GM21529 (cell line): ENCODE measurements around the gene MAPKAPK2.

Source experiments
- ATAC-seq: cut with Tn5 transposase; IDR thresholded peaks from one replicate; pipeline ENCODE4 v1.9.1; 2021; ENCODE audit not compliant: unreplicated experiment

Gene MAPKAPK2

DNA sequence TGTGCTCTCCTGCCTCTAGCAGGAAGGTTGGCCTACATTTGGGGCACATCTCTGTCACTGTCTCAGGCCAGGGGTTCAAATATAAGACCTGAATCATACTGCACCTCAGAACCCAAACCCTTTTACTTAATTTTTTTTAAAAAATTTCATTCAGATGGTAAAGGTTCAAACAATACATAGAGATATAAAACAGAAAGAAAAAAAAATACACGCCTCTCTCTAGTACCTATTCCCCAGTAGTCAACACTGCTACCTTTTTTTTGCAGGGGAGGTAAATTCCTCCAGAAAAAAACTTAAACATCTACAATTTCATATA lies 32.9 kb downstream of the MAPKAPK2 start:
- no peak for ATAC-seq

DNA sequence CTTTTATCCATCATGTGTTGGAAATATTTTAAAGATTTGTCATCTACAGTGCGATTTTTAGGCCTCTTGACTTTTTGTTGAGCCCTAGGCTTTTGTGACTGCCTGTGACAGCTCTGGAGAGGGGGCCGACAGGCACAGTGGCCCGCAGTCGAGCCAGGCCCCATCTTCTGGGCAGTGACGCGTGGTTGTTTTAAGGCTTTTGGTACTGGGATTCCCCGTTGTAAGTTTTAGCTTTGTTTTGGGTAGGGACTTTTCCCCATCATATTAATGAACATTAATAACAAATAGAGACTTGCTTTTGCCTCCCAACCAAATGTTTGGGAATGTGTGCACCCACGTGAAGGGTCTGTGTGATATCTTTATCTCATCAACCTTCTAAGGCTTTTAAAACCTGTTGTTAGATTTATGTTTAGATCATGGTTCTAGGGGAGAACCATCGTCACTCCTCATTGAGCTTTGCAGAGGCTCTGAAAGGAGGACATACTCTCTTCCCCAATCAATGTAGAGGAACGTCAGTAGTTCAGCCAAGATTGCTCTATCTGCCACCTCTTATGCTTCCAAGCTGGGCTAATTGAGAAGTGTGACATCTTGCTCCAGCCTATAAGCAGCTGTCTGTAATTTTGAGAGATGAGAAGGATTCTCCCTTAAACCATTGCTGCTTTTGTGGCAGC lies 34.6 kb downstream of the MAPKAPK2 start:
- no peak for ATAC-seq

DNA sequence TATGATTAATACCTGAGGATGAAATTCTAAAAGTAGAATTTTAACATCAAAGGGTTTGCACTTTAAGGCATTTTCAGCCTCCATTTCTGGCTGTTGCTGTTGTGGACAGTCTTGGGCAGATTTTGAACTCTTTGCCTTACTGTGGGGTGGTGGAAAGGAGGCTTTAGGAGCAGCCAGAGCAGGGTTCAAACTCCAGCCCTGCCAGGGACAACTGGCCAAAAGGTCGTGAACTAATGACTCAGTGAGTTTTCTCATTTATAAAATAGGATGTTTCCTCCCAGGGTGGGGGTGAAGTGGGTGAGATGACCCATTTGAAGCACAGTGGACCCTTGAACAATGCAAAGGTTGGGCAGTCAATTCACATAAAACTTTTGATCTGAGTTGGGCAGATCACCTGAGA lies 36.7 kb downstream of the MAPKAPK2 start:
- no peak for ATAC-seq

DNA sequence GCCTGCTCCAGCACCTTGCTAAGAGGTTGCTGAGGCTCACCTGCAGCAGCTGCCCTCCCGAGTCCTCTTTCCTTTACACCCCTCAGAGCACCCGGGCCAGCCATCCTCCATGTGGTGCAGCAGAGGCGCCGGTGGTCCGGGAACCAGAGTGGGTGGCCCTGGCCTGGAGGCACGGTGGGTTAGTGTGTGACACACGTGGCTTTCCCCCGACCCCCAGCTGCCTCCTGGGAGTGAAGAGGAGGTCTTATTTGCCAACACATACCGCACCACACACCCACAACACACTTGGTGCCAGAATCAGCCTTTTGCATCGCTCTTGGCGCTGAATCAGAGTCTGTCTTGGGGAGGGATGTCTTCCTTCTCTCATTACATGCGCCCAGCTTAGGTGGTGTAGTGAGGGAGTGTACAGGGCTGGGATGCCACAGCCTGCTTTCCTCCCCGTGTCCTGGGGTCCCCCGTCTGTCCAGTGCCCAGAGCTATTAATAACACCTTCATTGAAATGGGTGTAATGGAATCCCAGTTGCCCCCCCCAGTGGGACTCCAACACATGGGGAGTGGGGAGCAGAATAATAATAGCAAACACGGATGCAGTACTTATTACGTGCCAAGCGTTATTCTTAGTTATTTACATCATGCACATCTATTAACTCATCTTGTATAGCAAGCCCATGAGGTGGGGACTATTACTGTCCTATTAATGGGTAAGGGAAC lies 38.2 kb downstream of the MAPKAPK2 start:
- no peak for ATAC-seq

DNA sequence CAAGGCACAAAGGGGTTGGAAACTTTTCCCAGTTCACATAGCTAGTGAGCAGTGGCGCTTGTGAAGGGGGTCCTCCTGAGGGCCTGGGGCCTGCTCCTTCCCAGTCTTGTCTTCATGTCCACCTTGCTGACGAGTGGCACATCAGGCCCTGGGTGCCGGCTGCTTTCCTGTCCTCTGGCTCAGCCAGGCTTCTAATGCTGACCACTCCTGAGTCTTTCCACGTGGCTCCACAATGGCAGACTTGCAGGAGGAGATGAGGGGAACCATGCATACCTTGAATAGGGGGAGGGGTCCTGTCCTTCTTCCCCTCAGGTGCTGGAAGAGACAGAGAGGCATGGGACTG lies 38.7 kb downstream of the MAPKAPK2 start:
- ATAC-seq = no peak

DNA sequence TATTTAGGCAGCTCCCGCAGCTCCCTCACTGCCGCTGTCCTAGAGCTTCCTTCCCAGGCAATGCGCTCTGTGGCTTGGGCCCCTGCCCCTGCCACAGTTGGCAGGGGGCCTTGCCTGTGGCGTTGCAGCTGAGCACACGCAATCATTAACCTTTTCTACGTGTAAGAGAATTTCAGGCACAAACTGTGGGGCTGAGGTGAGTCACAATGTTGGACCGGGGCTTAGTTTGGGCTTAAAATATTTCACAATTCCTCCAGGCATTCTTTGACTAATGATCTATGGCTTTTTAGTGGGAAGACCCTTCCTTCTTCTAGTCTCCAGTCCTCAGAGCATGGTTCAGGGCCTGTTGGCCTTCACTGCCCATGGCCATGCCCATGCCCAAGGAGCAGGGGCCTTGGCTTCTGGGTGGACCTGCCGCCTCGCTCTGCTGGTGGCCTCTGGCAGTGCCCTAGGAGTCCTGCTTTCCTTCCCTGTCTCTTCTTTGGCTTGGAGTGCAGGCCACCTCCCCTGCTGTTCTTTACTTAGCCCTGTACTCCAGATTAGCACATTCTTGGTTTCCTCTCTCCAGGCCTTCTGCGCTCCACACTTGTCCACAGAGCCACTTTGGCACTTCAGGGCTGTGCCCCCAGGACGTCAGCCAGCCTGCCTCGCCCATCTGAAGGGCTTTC lies 39.2 kb downstream of the MAPKAPK2 start:
- ATAC-seq = no peak

DNA sequence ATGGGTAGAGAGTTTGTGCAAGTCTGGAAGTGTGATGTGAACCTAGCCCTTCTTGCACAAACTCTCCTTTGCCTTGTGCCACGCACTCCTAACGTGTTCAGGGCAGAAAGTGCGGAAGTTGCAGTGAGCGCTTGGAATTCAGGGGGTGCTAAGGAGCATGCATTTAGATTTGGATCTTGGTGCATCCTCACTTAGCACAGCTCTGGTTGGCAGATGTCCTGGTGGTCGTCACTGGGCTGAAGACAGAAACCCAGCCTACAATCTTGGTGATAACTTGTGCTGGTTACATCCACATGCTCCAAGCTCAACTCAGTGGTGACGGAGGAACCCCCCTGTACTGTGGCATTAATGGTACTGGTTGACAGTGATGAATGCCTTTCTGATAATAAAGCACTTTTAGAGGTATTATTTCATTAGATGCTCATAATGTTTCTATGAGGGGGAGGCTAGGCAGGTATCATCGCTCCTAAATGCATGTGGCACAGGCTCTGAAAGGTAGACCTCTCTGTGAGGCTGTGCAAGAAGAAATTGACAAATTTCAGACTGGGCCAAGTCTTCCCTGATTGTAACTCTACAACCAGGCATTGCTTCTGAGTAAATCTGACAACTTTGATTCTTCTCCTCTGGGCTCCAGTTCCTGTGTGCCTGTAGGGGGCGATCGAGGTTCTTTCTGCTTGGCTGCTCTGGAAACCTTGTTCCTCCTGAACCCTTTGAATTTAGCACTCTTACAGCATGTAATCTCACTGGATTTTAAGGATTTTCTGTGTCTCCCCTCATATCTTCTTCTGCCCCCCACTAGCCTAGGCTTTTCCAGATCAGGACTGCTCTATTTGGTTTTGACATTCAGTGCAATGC lies 40.6 kb downstream of the MAPKAPK2 start:
- ATAC-seq = no peak

DNA sequence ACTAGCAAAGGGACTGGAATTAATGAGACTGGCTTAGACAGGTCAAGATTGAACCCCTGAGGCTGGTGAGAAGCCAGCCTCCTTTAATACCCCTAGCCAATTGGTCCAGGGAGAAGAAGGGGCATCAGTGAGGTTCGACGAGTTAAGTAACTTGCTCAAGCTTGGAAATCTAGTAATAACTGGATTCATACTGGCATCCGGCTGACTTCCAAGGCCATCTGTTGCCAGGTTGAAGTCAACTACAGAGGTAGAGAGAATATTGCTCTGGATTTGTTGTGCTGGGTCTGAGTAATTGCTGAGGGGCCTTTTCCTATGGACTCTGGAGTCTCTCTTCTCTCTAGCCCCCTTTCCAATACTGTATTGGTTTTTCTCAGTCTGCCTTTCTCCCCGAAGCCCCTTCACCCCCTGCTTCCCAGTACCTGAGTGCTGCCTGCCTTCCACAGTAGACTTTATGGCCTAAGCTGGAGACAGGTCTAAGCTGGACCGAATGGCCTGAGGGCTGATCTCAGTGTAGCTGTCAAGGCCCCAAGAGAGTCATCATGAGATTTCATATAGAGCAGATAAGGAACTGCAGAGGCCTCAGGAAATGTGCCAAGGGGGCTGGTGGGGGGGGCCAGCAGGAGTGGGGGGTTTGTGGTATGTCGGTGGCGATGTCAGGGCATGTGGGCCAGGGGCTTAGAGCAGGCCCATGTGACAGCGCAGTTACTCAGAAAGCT lies 43.4 kb downstream of the MAPKAPK2 start:
- ATAC-seq = no peak

DNA sequence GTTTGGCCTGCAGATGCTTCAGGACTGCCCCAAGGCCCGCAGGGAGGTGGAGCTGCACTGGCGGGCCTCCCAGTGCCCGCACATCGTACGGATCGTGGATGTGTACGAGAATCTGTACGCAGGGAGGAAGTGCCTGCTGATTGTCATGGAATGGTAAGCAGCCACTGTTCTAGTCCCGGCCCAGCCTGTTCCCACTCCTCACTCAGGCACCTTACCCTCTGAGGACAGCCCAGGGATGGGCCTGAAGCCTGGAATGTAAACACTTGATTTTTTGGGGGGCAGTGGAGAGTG lies 43.9 kb downstream of the MAPKAPK2 start:
- no peak for ATAC-seq

DNA sequence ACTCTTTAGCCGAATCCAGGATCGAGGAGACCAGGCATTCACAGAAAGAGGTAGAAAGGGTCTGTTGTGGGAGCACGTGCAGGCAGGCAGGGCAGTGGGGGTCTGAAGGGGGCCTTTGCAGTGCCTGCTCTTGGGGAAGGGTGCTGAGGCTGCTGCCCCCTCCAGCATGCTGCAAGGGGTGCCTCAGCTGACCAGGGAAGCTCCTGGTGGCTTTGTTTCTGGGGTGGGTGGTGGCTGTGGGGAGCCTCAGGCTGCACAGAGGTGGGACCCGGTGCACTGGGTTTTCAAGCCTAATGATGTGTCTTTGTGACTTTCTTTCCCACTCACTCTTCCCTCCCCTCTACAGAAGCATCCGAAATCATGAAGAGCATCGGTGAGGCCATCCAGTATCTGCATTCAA lies 44.3 kb downstream of the MAPKAPK2 start:
- no peak for ATAC-seq

DNA sequence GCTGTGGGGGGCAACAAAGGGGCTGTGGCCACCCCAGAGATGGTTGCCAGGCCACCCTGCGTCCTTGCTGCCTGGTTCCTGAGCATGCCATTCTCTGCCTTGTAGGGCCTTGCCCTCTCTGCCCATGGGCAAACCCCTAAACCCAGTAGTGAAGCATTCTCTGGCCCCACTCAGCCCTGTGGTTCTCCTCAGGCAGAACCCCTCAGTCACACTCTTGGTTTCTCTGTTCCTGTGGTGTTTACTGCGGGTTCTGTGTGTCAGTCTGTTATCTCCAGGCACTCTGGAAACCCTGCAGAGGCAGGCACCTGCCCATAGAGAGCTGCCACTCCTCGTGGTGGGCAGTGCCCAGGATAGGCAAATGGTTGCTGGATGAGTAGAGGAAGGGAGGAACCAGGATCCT lies 44.8 kb downstream of the MAPKAPK2 start:
- no peak for ATAC-seq

DNA sequence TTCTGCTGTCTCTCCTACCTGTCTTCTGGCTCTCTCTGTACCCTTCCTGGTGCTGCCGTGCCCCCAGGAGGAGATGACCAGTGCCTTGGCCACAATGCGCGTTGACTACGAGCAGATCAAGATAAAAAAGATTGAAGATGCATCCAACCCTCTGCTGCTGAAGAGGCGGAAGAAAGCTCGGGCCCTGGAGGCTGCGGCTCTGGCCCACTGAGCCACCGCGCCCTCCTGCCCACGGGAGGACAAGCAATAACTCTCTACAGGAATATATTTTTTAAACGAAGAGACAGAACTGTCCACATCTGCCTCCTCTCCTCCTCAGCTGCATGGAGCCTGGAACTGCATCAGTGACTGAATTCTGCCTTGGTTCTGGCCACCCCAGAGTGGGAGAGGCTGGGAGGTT lies 47.8 kb downstream of the MAPKAPK2 start:
- ATAC-seq = no peak

DNA sequence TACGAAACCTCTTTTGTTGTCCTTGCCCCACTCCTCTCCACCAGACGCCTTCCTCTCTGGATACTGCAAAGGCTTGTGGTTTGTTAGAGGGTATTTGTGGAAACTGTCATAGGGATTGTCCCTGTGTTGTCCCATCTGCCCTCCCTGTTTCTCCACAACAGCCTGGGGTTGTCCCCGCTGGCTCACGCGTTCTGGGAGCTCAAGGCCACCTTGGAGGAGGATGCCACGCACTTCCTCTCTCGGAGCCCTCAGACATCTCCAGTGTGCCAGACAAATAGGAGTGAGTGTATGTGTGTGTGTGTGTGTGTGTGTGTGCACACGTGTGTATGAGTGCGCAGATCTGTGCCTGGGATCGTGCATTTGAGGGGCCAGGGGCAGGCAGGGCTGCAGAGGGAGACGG lies 48.3 kb downstream of the MAPKAPK2 start:
- ATAC-seq = no peak

DNA sequence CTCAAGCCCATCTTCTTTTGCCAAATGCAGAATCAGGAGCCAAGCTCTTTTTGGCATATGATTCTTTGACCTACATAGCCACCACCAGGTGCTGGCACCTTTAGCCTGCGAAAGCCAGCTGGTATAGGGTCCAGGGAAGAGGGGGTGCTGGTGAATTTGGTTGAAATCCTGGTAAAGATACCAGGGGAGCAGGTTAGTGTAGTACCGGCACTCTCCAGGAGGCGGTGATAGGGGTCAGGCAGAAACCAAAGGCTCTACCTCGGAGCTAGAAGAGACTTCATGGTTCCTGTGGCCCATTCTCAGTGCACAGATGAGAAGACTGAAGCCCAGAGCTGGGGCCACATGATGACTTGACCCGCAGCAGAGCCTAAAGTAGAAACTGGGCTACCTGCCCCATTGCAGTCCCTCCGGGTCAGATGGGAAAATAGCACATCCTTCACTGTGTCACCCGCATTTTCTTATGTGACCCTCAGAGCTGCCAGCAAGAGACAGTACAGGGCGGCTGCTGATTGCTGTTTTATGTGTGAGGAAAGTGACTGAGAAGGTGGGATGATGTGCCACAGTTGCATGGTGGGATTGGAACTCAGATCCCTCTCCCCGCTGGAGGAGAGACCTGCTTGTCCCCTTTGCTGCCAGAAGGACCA lies 49.9 kb downstream of the MAPKAPK2 start:
- no peak for ATAC-seq

DNA sequence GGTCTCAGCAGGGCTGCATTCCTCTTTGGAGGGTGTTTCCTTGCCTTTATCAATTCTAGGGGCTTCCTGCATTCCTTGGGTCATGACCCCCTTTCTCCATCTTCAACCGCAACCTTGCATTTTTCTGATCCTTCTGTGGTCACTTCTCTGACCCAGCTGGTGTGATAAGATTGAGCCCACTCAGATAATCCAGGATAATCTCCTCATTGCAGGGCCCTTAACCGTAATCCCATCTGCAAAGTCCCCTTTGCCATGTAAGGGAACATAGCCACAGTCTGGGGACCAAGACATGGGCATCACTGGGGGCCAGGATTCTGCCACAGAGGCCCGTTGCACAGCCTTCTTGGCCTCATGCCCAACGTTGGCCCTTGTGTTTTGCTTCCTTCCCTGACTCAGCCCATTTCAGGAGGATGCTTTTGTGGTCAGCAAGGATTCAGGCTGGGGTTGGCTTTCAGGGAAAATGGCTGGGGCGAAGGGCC lies 50.9 kb downstream of the MAPKAPK2 start:
- ATAC-seq = no peak

DNA sequence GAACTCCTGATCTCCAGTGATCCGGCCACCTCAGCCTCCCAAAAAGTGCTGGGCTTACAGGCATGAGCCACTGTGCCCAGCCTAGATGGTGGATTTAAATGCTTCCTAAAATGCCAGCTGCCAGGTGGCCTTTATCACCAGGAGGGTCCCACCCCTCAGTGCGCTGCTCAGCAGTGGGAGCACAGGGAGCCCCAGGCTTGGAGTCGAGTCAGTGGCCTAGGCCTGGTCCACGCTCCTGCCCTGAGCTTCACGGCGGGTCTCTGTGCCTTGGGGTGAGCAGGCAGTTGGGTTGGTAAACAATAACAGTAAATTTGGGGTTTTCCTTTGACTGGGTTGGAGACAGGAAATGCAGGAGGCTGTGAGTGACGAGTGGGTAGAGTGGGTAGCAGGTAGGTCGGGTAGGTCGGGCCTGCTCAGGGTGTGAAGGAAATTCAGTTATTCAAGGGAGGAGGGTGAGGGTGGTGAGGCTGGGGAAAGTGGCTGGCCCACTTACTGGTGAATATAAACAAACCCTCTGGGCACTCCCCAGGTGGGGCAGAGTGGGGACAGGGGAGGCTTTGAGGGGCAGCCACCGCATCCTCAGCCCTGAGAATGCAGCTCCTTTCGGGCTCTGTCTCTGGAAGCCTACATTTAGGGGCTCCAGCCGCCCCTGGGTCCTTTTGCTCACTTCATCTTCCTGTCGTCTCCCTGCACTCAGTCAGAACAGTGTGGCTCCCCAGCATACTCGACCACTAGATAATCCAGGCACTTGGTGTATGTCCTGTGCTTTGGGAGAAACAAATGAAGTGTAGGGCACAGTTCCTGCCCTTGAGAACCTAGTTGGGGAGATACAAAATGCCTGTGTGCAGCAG lies 52.4 kb downstream of the MAPKAPK2 start:
- ATAC-seq = no peak

DNA sequence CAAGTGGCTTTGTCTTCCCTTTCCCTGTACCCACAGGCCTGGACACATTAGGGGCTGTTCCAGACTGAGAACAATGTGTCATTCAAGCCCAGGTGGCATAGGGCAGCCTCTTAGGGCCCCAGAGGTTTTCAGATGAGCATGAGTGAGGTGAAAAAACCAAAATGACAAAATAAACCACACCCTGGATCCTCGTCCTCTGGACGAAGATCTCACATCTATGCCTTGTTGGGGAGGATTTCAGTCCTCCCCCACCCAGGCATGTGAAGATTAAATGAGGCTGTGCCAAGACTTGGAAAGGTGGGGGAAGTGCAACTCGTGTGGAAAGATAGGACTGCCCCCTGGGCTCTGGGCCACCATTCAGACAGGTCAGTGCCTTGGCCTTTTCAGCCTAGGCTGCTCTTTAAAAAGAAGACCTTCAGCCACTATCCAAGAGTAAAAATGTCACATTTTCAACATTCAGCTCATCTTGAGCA lies 53.1 kb downstream of the MAPKAPK2 start:
- no peak for ATAC-seq

DNA sequence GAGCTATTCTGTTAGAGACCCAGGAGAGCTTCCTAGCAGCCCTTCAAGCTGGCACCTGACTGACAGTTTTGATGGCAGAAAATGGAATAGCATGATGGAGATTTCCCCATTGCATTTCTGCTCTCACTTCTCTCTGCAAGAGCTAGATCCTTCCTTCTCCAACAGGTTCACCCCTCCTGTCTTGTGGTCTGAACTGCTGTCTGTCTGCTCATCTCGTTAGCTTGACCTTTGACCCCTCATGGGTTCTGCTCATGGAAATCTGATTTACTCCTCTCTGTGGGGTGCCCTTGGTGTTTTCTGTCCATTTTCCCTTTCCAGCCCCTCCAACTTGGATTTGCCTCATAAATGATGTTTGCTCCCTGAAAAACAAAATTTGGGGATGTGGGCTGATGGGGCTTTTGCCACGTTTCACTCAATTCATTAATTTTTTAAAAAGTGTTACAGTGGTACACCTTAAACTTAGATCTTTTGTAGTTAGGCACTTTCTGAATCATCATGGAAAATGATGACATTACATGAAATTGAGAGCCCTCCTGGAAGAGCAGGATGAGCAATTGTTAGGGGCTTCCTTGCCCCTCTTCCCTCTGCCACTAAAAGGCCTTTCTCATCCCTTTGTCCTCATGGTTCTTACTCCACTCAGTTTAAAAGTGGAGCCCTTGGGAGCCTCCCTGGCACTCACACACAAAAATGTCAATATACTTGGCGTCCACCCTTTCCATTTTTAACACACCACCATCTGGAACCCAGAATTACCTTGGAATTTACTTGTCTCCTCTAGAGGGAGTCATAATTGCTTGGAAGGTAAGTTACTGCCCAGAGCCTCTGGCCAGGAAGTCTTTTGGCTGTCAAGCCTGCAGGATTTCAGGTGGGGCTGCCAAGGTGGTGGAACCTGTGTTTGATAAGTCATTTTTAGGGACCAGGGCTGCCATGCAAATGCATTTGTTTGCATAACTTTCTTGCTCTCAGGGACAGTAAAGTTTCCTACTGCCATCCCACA lies 54.0 kb downstream of the MAPKAPK2 start:
- ATAC-seq = peak; percentile 4
